GM23248 (cell line): Measurements from ENCODE around the gene VPS35L.

ENCODE experiments used
- EZH2 ChIP-seq: fragments of 200-600 bp; sonication (generic); IDR thresholded peaks from 2 replicates; pipeline ENCODE4 v1.6.1; 2018; ENCODE audit warnings: antibody characterized with exemption, mild to moderate bottlenecking; ENCODE audit not compliant: insufficient read depth, poor library complexity, severe bottlenecking
- EZH2phosphoT487 ChIP-seq: fragments of 200-600 bp; sonication (generic); IDR thresholded peaks from 2 replicates; pipeline ENCODE4 v1.6.1; 2018; ENCODE audit warnings: antibody characterized with exemption, moderate library complexity, mild to moderate bottlenecking, low read depth; ENCODE audit not compliant: insufficient read depth

GRCh38 chr16:19666477-19666876 is 111.0 kb downstream of the VPS35L start:
- TF ChIP-seq EZH2: no peak
- no peak for TF ChIP-seq EZH2phosphoT487
